Measurements from ENCODE around the gene CPNE5.

CPNE5 gene

GRCh38 chr6:36751091-36751490 lies 88.2 kb downstream of the CPNE5 start:
- in situ Hi-C loops (cut with MboI; ENCODE audit: low sequenced_read_pairs), result loop anchor here (10.0 kb wide), 1 partner anchor 126 kb away; no protein-coding TSS in a partner anchor
- DNase-seq (ENCODE audit: low spot score in 2 of 2), result no peak

GRCh38 chr6:36749829-36750489 lies 89.3 kb downstream of the CPNE5 start:
- DNase-seq (ENCODE audit: low spot score in 2 of 2), result no peak
- Histone ChIP-seq H3K9me3 (no peaks in the 10 kb centered on the region), H3K4me1 (no peaks in the 10 kb centered on the region), H3K27me3 (ENCODE audit: low read depth) (no peaks in the 10 kb centered on the region), H3K4me3 (no peak overlapping the region), H3K36me3 (replicated peaks) (no peaks in the 10 kb centered on the region)
- in situ Hi-C loops (cut with MboI; ENCODE audit: low sequenced_read_pairs), result loop anchor here (10.0 kb wide), 1 partner anchor 125 kb away; no protein-coding TSS in a partner anchor

More at GRCh38 chr6:36751091-36751490, 88.2 kb downstream of the CPNE5 start:
- no peaks in the 10 kb centered on the region for H3K9me3 ChIP-seq
- no peaks in the 10 kb centered on the region for H3K27me3 ChIP-seq (ENCODE audit: low read depth)
- no peak overlapping the region for H3K4me3 ChIP-seq
- H3K4me1 ChIP-seq, result no peaks in the 10 kb centered on the region
- H3K36me3 ChIP-seq (replicated peaks), result no peaks in the 10 kb centered on the region

- in situ Hi-C loops (cut with MboI; ENCODE audit: low sequenced_read_pairs), result no loop called here
- DNase-seq (ENCODE audit: low spot score in 2 of 2), result no peak
- Histone ChIP-seq H3K9me3 (no peaks in the 10 kb centered on the region), H3K4me3 (no peak overlapping the region), H3K27me3 (ENCODE audit: low read depth) (no peaks in the 10 kb centered on the region), H3K4me1 (no peaks in the 10 kb centered on the region), H3K36me3 (replicated peaks) (no peaks in the 10 kb centered on the region)
Measured at GRCh38 chr6:36746251-36746650, 93.0 kb downstream of the CPNE5 start.

- DNase-seq (ENCODE audit: low spot score in 2 of 2), result no peak
- in situ Hi-C loops (cut with MboI; ENCODE audit: low sequenced_read_pairs), result no loop called here
- H3K27me3 ChIP-seq (ENCODE audit: low read depth), result no peaks in the 10 kb centered on the region
- no peaks in the 10 kb centered on the region for H3K36me3 ChIP-seq (replicated peaks)
- H3K4me3 ChIP-seq, result no peak overlapping the region
- H3K4me1 ChIP-seq, result no peaks in the 10 kb centered on the region
- no peaks in the 10 kb centered on the region for H3K9me3 ChIP-seq
Measured at GRCh38 chr6:36745836-36746235, 93.4 kb downstream of the CPNE5 start.

GRCh38 chr6:36745283-36745682 lies 94.0 kb downstream of the CPNE5 start:
- Histone ChIP-seq H3K4me1 (no peaks in the 10 kb centered on the region), H3K4me3 (no peak overlapping the region), H3K36me3 (replicated peaks) (no peaks in the 10 kb centered on the region), H3K27me3 (ENCODE audit: low read depth) (no peaks in the 10 kb centered on the region), H3K9me3 (no peaks in the 10 kb centered on the region)
- in situ Hi-C loops (cut with MboI; ENCODE audit: low sequenced_read_pairs), result no loop called here
- DNase-seq (ENCODE audit: low spot score in 2 of 2), result no peak

GRCh38 chr6:36744304-36744673 lies 95.0 kb downstream of the CPNE5 start:
- H3K4me3 ChIP-seq, result no peak overlapping the region
- H3K36me3 ChIP-seq (replicated peaks), result no peaks in the 10 kb centered on the region
- H3K27me3 ChIP-seq (ENCODE audit: low read depth), result no peaks in the 10 kb centered on the region
- in situ Hi-C loops (cut with MboI; ENCODE audit: low sequenced_read_pairs), result no loop called here
- no peaks in the 10 kb centered on the region for H3K4me1 ChIP-seq
- DNase-seq (ENCODE audit: low spot score in 2 of 2), result no peak
- H3K9me3 ChIP-seq, result no peaks in the 10 kb centered on the region

- Histone ChIP-seq H3K4me1 (no peaks in the 10 kb centered on the region), H3K9me3 (no peaks in the 10 kb centered on the region), H3K36me3 (replicated peaks) (no peaks in the 10 kb centered on the region), H3K27me3 (ENCODE audit: low read depth) (no peaks in the 10 kb centered on the region), H3K4me3 (no peak overlapping the region)
- in situ Hi-C loops (cut with MboI; ENCODE audit: low sequenced_read_pairs), result no loop called here
- no peak for DNase-seq (ENCODE audit: low spot score in 2 of 2)
Measured at GRCh38 chr6:36743538-36744303, 95.5 kb downstream of the CPNE5 start.

GRCh38 chr6:36743032-36743431 lies 96.2 kb downstream of the CPNE5 start:
- H3K27me3 ChIP-seq (ENCODE audit: low read depth), result no peaks in the 10 kb centered on the region
- H3K36me3 ChIP-seq (replicated peaks), result no peaks in the 10 kb centered on the region
- H3K9me3 ChIP-seq, result no peaks in the 10 kb centered on the region
- H3K4me1 ChIP-seq, result no peaks in the 10 kb centered on the region
- no peak overlapping the region for H3K4me3 ChIP-seq
- no peak for DNase-seq (ENCODE audit: low spot score in 2 of 2)
- in situ Hi-C loops (cut with MboI; ENCODE audit: low sequenced_read_pairs), result no loop called here

- Histone ChIP-seq H3K4me3 (no peak overlapping the region), H3K36me3 (replicated peaks) (no peaks in the 10 kb centered on the region), H3K9me3 (no peaks in the 10 kb centered on the region), H3K27me3 (ENCODE audit: low read depth) (no peaks in the 10 kb centered on the region), H3K4me1 (no peaks in the 10 kb centered on the region)
- DNase-seq (ENCODE audit: low spot score in 2 of 2), result no peak
- in situ Hi-C loops (cut with MboI; ENCODE audit: low sequenced_read_pairs), result no loop called here
Measured at GRCh38 chr6:36742146-36742545, 97.1 kb downstream of the CPNE5 start.

GRCh38 chr6:36740818-36741179 lies 98.4 kb downstream of the CPNE5 start:
- in situ Hi-C loops (cut with MboI; ENCODE audit: low sequenced_read_pairs), result no loop called here
- no peaks in the 10 kb centered on the region for H3K27me3 ChIP-seq (ENCODE audit: low read depth)
- DNase-seq (ENCODE audit: low spot score in 2 of 2), result no peak
- no peak overlapping the region for H3K4me3 ChIP-seq
- no peaks in the 10 kb centered on the region for H3K9me3 ChIP-seq
- H3K4me1 ChIP-seq, result no peaks in the 10 kb centered on the region
- no peaks in the 10 kb centered on the region for H3K36me3 ChIP-seq (replicated peaks)

GRCh38 chr6:36739947-36740817 lies 99.1 kb downstream of the CPNE5 start:
- H3K4me1 ChIP-seq, result no peaks in the 10 kb centered on the region
- in situ Hi-C loops (cut with MboI; ENCODE audit: low sequenced_read_pairs), result no loop called here
- no peaks in the 10 kb centered on the region for H3K27me3 ChIP-seq (ENCODE audit: low read depth)
- no peaks in the 10 kb centered on the region for H3K36me3 ChIP-seq (replicated peaks)
- DNase-seq (ENCODE audit: low spot score in 2 of 2), result no peak
- H3K9me3 ChIP-seq, result no peaks in the 10 kb centered on the region
- no peak overlapping the region for H3K4me3 ChIP-seq

GRCh38 chr6:36738108-36738507 lies 101.1 kb downstream of the CPNE5 start:
- Histone ChIP-seq H3K36me3 (replicated peaks) (no peaks in the 10 kb centered on the region), H3K4me1 (no peaks in the 10 kb centered on the region), H3K27me3 (ENCODE audit: low read depth) (no peaks in the 10 kb centered on the region), H3K4me3 (no peak overlapping the region), H3K9me3 (no peaks in the 10 kb centered on the region)
- in situ Hi-C loops (cut with MboI; ENCODE audit: low sequenced_read_pairs), result no loop called here
- no peak for DNase-seq (ENCODE audit: low spot score in 2 of 2)

GRCh38 chr6:36737043-36737785 lies 102.0 kb downstream of the CPNE5 start:
- no peak overlapping the region for H3K4me3 ChIP-seq
- in situ Hi-C loops (cut with MboI; ENCODE audit: low sequenced_read_pairs), result no loop called here
- no peak for DNase-seq (ENCODE audit: low spot score in 2 of 2)
- no peaks in the 10 kb centered on the region for H3K9me3 ChIP-seq
- H3K4me1 ChIP-seq, result no peaks in the 10 kb centered on the region
- H3K36me3 ChIP-seq (replicated peaks), result no peaks in the 10 kb centered on the region
- H3K27me3 ChIP-seq (ENCODE audit: low read depth), result no peaks in the 10 kb centered on the region
